ENCODE data around the gene SERPINF2.

DNA sequence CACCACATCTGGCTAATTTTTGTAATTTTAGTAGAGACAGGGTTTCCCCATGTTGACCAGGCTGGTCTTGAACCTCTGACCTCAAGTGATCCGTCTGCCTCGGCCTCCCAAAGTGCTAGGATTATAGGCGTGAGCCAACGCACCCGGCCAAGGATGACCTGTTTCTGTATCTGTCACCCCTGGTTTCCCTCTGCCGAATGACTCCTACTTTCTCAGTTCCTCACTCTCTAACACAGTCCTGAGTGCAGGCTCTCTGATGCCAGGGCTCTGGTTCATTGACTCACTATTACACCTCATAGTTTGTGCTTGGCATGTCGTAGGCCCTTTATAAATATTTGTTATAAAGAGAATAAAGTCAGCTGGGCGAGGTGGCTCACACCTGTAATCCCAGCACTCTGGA lies 47.3 kb upstream of the SERPINF2 start:
- TF ChIP-seq, protein P1, sequence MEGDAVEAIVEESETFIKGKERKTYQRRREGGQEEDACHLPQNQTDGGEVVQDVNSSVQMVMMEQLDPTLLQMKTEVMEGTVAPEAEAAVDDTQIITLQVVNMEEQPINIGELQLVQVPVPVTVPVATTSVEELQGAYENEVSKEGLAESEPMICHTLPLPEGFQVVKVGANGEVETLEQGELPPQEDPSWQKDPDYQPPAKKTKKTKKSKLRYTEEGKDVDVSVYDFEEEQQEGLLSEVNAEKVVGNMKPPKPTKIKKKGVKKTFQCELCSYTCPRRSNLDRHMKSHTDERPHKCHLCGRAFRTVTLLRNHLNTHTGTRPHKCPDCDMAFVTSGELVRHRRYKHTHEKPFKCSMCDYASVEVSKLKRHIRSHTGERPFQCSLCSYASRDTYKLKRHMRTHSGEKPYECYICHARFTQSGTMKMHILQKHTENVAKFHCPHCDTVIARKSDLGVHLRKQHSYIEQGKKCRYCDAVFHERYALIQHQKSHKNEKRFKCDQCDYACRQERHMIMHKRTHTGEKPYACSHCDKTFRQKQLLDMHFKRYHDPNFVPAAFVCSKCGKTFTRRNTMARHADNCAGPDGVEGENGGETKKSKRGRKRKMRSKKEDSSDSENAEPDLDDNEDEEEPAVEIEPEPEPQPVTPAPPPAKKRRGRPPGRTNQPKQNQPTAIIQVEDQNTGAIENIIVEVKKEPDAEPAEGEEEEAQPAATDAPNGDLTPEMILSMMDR (optimal IDR thresholded peaks at IDR 0.05 in 1 of 3, IDR thresholded peaks at IDR 0.05 in 1 of 3, conservative IDR thresholded peaks at IDR 0.05 in 1 of 3; ENCODE audit: extremely low read depth in 1 of 3, insufficient read depth in 2 of 3, low read length in 3 of 3): no peak
- no peak for TF ChIP-seq EZH2 (IDR thresholded peaks at IDR 0.05; ENCODE audit: low read length)
